KMS-11 (cell line): Measurements from ENCODE around the gene GSTM3.
"Not testable (repeated sequence)": the region's sequence is repeated elsewhere in the genome, so short reads cannot be mapped to it uniquely, and the experiment has no call there.

Experiments
- H2AFZ ChIP-seq: fragments of 200-600 bp; sonication (generic); 2 replicates; pipeline ENCODE4 v1.6.1; 2016; ENCODE audit warnings: antibody characterized with exemption, mixed run types, low read depth
- H3K27ac ChIP-seq: fragments of 200-600 bp; sonication (generic); 2 replicates; pipeline ENCODE4 v1.6.1; 2016; ENCODE audit warnings: mild to moderate bottlenecking, mixed run types
- H3K27me3 ChIP-seq: fragments of 200-600 bp; sonication (generic); 2 replicates; pipeline ENCODE4 v1.6.1; 2017; ENCODE audit warnings: mild to moderate bottlenecking, low read depth, mixed run types, moderate library complexity; ENCODE audit not compliant: insufficient read depth
- H3K36me3 ChIP-seq: fragments of 200-600 bp; sonication (generic); 2 replicates; pipeline ENCODE4 v1.6.1; 2017; ENCODE audit warnings: mild to moderate bottlenecking, mixed run types; ENCODE audit not compliant: insufficient read depth
- H3K4me1 ChIP-seq: fragments of 200-600 bp; sonication (generic); 2 replicates; pipeline ENCODE4 v1.6.1; 2016; ENCODE audit warnings: mild to moderate bottlenecking, low read depth, mixed run types; ENCODE audit not compliant: poor library complexity, severe bottlenecking
- H3K4me2 ChIP-seq: fragments of 200-600 bp; sonication (generic); 2 replicates; pipeline ENCODE4 v1.7.0; 2016; ENCODE audit warnings: mild to moderate bottlenecking, mixed run types
- H3K4me3 ChIP-seq: fragments of 200-600 bp; sonication (generic); IDR thresholded peaks from 2 replicates; pipeline ENCODE4 v1.6.1; 2017; ENCODE audit warnings: low read depth, low read length, mixed read lengths; ENCODE audit not compliant: insufficient read depth
- H3K79me2 ChIP-seq: fragments of 200-600 bp; sonication (generic); 2 replicates; pipeline ENCODE4 v1.6.1; 2016; ENCODE audit warnings: low read depth, mixed run types; ENCODE audit not compliant: insufficient read depth
- H3K9ac ChIP-seq: fragments of 200-600 bp; sonication (generic); 2 replicates; pipeline ENCODE4 v1.6.1; 2016; ENCODE audit warnings: mild to moderate bottlenecking, mixed run types
- H4K20me1 ChIP-seq: fragments of 200-600 bp; sonication (generic); 2 replicates; pipeline ENCODE4 v1.6.1; 2016; ENCODE audit warnings: mild to moderate bottlenecking, mixed run types; ENCODE audit not compliant: insufficient read depth
- TF ChIP-seq, protein P1 (sequence below): fragments of 200-600 bp; sonication (generic); conservative IDR thresholded peaks from 2 replicates; pipeline ENCODE4 v1.6.1; 2017; ENCODE audit warnings: low read depth, mild to moderate bottlenecking, antibody characterized with exemption, low read length, moderate library complexity, mixed read lengths

Gene GSTM3

DNA sequence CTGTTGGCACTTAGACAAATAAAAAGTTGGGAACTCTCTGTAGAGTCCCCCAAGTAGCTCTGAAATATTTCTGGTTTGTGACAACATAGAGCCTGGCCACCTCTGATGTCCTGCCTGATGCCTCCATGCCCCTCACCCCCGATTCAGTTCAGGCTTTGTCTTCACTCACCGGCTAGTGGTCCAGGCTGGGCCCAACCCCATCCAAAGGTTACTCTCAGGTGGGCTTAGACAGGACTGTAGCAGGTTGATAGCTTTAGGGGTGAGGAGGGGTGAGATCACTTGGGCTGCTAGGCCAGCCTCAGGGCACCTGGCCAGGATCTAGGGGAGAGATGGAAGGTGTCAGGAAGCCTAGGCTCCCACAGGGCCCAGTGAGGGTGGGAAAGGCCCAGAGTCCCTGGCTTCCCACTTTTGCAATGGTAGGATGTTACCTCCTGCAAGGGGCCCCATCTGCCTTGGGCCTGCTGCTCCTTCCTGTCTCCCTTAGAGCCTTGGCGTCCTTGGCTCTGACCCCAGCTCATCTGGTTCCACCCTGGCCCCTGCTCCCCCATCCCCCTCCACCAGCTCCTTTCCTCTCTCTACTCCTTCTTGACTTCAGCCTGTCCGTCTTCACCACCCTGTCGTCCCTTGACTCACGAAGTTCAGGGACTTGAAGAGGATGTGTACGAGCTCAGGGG, 16.1 kb upstream of the GSTM3 start:
- Histone ChIP-seq H3K79me2 (no peaks in the 10 kb centered on the region), H3K4me1 (no peaks in the 10 kb centered on the region), H2AFZ (no peak overlapping the region), H4K20me1 (no peaks in the 10 kb centered on the region), H3K27me3 (no peaks in the 10 kb centered on the region), H3K4me2 (no peak overlapping the region), H3K9ac (no peak overlapping the region), H3K27ac (no peak overlapping the region), H3K4me3 (no peak overlapping the region), H3K36me3 (no peaks in the 10 kb centered on the region)
- TF ChIP-seq, protein P1, sequence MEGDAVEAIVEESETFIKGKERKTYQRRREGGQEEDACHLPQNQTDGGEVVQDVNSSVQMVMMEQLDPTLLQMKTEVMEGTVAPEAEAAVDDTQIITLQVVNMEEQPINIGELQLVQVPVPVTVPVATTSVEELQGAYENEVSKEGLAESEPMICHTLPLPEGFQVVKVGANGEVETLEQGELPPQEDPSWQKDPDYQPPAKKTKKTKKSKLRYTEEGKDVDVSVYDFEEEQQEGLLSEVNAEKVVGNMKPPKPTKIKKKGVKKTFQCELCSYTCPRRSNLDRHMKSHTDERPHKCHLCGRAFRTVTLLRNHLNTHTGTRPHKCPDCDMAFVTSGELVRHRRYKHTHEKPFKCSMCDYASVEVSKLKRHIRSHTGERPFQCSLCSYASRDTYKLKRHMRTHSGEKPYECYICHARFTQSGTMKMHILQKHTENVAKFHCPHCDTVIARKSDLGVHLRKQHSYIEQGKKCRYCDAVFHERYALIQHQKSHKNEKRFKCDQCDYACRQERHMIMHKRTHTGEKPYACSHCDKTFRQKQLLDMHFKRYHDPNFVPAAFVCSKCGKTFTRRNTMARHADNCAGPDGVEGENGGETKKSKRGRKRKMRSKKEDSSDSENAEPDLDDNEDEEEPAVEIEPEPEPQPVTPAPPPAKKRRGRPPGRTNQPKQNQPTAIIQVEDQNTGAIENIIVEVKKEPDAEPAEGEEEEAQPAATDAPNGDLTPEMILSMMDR, result no peak

DNA sequence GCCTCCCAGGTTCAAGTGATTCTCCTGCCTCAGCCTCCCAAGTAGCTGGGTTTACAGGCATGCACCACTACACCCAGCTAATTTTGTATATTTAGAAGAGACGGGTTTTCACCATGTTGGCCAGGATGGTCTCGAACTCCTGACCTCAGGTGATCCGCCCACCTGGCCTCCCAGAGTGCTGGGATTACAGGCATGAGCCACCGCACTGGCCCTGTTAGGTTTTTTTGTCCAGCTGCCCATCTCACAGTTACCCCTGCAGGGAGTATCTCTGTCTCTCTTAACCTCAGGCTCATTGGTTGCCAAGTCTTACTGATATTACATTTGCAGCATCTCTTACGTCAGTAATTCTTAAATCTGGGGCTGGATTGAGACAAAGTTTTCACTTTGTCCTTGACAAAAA, 15.5 kb upstream of the GSTM3 start:
- H3K4me1 ChIP-seq, H3K36me3 ChIP-seq, H3K4me3 ChIP-seq, H2AFZ ChIP-seq, H3K27me3 ChIP-seq, H3K9ac ChIP-seq, H3K4me2 ChIP-seq, H3K79me2 ChIP-seq, H3K27ac ChIP-seq, H4K20me1 ChIP-seq: not testable (repeated sequence)

DNA sequence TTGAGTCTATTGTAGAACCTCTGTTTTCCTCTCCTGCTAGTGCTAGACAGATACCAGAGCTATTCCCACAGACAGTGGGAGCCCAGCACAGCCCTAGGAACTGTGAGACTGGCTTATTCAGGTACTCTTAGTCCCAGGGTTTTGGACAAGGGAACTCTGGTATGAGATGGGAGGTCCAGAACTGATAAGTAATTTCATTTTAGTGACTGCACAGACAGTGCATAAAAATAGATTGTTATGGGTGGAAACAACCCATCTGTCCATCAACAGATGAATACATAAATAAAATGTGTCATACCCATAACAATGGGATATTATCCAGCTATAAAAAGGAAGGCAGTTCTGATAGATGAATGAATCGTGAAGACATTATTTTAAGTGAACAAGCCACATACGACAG, 13.9 kb upstream of the GSTM3 start:
- Histone ChIP-seq H3K27ac (no peak overlapping the region), H3K9ac (no peak overlapping the region), H4K20me1 (no peaks in the 10 kb centered on the region), H3K27me3 (no peaks in the 10 kb centered on the region), H3K4me2 (no peak overlapping the region), H3K4me3 (no peak overlapping the region), H3K36me3 (no peaks in the 10 kb centered on the region), H2AFZ (no peak overlapping the region), H3K79me2 (no peaks in the 10 kb centered on the region), H3K4me1 (no peaks in the 10 kb centered on the region)
- TF ChIP-seq, protein P1, result no peak

DNA sequence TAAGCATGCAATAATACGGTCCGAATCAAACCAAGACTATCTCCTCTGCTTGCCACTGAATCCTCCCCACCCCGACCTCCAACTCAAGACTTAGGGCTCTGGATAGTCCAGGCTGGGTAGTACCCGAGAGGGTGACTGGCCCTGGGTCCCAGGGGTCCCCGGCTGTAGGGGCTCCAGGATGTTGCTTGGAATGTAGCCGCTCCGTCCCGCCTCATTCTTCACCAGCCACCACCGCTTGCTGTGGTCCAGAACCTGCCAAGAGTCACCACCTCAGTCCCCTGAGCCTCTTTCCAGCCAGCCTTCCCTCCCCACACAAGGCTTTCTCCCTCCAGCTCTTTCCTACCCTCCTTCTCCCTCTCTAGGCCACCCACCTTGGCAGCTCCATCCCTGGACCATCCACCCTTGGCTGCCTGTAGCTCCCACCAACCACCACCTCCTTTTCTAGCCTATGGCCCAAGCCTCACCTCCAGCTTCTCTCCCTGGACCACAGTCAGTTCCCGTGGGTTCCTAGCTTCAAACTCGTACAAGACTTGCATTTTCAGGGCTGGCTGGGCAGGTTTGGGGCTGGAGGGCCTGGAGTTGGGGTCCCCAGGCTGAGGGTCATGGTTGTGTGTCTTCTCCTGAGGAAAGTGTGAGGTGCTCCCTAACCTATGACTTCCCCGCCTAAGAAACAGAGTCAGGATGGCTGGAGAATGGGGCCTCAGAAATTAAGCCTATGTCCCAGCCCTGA, 10.9 kb upstream of the GSTM3 start:
- Histone ChIP-seq H3K9ac (no peak overlapping the region), H3K27ac (no peak overlapping the region), H3K36me3 (no peaks in the 10 kb centered on the region), H4K20me1 (no peaks in the 10 kb centered on the region), H3K4me2 (no peak overlapping the region), H3K27me3 (no peaks in the 10 kb centered on the region), H3K4me1 (no peaks in the 10 kb centered on the region), H3K79me2 (no peaks in the 10 kb centered on the region), H3K4me3 (no peak overlapping the region), H2AFZ (no peak overlapping the region)
- TF ChIP-seq, protein P1, result no peak

DNA sequence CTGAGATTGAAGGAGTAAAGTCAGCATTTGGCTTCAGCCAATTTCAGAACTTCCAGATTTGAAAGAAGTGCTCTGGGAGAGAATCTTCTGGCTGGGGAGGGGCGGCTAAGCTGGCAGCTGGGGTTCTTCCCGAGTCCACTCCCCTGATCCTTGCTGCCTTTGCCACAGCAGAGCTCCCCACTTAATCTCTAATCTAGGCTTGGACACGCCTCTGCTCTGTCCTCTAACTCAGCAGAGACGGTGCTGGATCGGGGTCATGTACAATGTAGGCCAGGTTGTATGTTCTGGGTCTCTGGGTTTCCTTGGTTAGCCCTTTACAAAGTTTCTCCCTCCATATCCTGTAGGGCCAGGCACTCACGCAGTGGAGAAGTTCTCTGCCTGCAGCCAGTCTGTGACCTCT, 10.1 kb upstream of the GSTM3 start:
- Histone ChIP-seq H3K9ac (no peak overlapping the region), H2AFZ (no peak overlapping the region), H3K4me3 (no peak overlapping the region), H3K4me1 (no peaks in the 10 kb centered on the region), H3K27ac (no peak overlapping the region), H3K79me2 (no peaks in the 10 kb centered on the region), H3K36me3 (no peaks in the 10 kb centered on the region), H4K20me1 (no peaks in the 10 kb centered on the region), H3K4me2 (no peak overlapping the region), H3K27me3 (no peaks in the 10 kb centered on the region)
- TF ChIP-seq, protein P1, result no peak
